ENCODE results near the gene VCAN.

DNA sequence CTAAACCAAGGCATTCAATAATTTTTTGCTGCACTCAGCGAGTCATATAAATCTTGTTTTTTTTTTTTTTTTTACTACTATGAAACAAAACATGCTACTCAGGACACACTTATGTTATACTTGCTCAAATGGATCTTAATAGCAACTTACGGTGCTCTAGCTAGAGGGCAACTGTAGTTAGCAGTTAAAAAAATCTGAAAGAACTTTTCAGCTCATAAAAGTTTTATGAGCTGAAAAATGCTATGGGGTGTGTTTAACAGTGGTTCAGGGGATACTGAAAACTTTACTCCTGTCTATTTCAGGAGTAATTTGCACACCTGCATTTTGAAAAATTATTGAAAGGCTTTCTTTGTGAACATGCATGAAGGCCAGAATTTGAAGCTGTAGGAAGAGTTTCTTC is 53.4 kb downstream of the VCAN start:
- TF ChIP-seq, protein P1, sequence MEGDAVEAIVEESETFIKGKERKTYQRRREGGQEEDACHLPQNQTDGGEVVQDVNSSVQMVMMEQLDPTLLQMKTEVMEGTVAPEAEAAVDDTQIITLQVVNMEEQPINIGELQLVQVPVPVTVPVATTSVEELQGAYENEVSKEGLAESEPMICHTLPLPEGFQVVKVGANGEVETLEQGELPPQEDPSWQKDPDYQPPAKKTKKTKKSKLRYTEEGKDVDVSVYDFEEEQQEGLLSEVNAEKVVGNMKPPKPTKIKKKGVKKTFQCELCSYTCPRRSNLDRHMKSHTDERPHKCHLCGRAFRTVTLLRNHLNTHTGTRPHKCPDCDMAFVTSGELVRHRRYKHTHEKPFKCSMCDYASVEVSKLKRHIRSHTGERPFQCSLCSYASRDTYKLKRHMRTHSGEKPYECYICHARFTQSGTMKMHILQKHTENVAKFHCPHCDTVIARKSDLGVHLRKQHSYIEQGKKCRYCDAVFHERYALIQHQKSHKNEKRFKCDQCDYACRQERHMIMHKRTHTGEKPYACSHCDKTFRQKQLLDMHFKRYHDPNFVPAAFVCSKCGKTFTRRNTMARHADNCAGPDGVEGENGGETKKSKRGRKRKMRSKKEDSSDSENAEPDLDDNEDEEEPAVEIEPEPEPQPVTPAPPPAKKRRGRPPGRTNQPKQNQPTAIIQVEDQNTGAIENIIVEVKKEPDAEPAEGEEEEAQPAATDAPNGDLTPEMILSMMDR (IDR thresholded peaks at IDR 0.05; ENCODE audit: low read depth, low read length, missing input control): no peak
- TF ChIP-seq YY1 (IDR thresholded peaks at IDR 0.05) (no peak), GABPA (IDR thresholded peaks at IDR 0.05 in 1 of 2, conservative IDR thresholded peaks at IDR 0.05 in 1 of 2) (no peak), RAD21 (IDR thresholded peaks at IDR 0.05) (no peak), HNF4A (conservative IDR thresholded peaks at IDR 0.05) (no peak), TAF1 (conservative IDR thresholded peaks at IDR 0.05) (no peak), SP1 (IDR thresholded peaks at IDR 0.05) (no peak), HNF4G (IDR thresholded peaks at IDR 0.05) (no peak)
- TF ChIP-seq, protein P2, sequence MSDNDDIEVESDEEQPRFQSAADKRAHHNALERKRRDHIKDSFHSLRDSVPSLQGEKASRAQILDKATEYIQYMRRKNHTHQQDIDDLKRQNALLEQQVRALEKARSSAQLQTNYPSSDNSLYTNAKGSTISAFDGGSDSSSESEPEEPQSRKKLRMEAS (IDR thresholded peaks at IDR 0.05): no peak
- TF ChIP-seq, protein P3, sequence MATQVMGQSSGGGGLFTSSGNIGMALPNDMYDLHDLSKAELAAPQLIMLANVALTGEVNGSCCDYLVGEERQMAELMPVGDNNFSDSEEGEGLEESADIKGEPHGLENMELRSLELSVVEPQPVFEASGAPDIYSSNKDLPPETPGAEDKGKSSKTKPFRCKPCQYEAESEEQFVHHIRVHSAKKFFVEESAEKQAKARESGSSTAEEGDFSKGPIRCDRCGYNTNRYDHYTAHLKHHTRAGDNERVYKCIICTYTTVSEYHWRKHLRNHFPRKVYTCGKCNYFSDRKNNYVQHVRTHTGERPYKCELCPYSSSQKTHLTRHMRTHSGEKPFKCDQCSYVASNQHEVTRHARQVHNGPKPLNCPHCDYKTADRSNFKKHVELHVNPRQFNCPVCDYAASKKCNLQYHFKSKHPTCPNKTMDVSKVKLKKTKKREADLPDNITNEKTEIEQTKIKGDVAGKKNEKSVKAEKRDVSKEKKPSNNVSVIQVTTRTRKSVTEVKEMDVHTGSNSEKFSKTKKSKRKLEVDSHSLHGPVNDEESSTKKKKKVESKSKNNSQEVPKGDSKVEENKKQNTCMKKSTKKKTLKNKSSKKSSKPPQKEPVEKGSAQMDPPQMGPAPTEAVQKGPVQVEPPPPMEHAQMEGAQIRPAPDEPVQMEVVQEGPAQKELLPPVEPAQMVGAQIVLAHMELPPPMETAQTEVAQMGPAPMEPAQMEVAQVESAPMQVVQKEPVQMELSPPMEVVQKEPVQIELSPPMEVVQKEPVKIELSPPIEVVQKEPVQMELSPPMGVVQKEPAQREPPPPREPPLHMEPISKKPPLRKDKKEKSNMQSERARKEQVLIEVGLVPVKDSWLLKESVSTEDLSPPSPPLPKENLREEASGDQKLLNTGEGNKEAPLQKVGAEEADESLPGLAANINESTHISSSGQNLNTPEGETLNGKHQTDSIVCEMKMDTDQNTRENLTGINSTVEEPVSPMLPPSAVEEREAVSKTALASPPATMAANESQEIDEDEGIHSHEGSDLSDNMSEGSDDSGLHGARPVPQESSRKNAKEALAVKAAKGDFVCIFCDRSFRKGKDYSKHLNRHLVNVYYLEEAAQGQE (IDR thresholded peaks at IDR 0.05): no peak
- TF ChIP-seq, protein P4, sequence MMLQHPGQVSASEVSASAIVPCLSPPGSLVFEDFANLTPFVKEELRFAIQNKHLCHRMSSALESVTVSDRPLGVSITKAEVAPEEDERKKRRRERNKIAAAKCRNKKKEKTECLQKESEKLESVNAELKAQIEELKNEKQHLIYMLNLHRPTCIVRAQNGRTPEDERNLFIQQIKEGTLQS (IDR thresholded peaks at IDR 0.05): no peak

Data from liver (tissue), 3 donors.